ENCODE measurements around the gene ING3. TPM values are rescaled to one million over a fixed set of nuclear protein-coding genes. Genes with fewer than 3 reads are reported as not detected.

ING3 gene
- polyA plus RNA-seq, 1 experiment: 4.4 TPM

GRCh38 chr7:120926943-120927346, 23.6 kb upstream of the ING3 start:
- ChIA-PET POLR2A (no interaction called here), CTCF (interaction anchor here (0.7 kb wide), 1 partner anchor 16 kb away, joined by 3 read pairs; no protein-coding TSS in a partner anchor)
- H3K27me3 ChIP-seq (ENCODE audit: control insufficient read depth, insufficient read depth, low read length): no peaks in the 10 kb centered on the region
- TF ChIP-seq, protein P1, sequence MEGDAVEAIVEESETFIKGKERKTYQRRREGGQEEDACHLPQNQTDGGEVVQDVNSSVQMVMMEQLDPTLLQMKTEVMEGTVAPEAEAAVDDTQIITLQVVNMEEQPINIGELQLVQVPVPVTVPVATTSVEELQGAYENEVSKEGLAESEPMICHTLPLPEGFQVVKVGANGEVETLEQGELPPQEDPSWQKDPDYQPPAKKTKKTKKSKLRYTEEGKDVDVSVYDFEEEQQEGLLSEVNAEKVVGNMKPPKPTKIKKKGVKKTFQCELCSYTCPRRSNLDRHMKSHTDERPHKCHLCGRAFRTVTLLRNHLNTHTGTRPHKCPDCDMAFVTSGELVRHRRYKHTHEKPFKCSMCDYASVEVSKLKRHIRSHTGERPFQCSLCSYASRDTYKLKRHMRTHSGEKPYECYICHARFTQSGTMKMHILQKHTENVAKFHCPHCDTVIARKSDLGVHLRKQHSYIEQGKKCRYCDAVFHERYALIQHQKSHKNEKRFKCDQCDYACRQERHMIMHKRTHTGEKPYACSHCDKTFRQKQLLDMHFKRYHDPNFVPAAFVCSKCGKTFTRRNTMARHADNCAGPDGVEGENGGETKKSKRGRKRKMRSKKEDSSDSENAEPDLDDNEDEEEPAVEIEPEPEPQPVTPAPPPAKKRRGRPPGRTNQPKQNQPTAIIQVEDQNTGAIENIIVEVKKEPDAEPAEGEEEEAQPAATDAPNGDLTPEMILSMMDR (IDR thresholded peaks at IDR 0.05; ENCODE audit: insufficient read depth, low read depth, low read length): no peak
- H3K4me3 ChIP-seq (ENCODE audit: low read depth, low read length): no peak overlapping the region
- DNase-seq (ENCODE audit: low read depth): no peak
- H3K36me3 ChIP-seq (ENCODE audit: control insufficient read depth, insufficient read depth, low read length): no peaks in the 10 kb centered on the region

DNA sequence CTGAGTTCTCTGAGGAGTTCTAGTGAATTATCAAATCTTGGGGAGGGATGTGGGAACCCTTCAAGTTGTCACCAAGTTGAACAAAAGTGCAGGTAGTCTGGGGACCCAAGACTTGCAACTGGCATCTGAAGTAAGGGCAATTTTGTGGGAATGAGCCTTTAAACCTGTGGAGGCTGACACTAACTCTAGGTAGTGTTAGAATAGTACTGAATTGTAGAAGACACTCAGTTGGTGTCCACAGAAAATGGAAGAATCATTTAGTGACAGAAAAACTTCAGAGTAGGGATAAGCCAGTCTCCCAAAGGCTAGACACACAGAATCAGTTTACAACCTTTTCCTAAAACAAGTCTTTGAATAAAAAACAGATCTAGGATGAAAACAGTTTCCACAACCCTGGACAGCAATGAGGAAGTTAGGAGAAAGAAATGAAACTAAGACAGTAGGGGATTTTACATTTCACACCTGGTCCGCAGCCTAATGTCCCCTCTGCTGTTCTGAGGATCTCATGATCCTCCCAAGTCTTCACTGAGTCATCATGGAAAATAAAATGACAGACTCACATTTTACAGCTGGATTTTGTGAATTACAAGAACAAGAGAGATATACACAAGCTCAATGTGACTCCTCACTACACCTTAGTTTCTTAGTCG, 23.0 kb upstream of the ING3 start:
- Histone ChIP-seq H3K4me3 (ENCODE audit: low read depth, low read length) (no peak overlapping the region), H3K27me3 (ENCODE audit: control insufficient read depth, insufficient read depth, low read length) (no peaks in the 10 kb centered on the region), H3K36me3 (ENCODE audit: control insufficient read depth, insufficient read depth, low read length) (no peaks in the 10 kb centered on the region)
- TF ChIP-seq, protein P1 (IDR thresholded peaks at IDR 0.05; ENCODE audit: insufficient read depth, low read depth, low read length): no peak
- DNase-seq (ENCODE audit: low read depth): no peak
- CTCF ChIA-PET: no interaction called here
- POLR2A ChIA-PET: no interaction called here

DNA sequence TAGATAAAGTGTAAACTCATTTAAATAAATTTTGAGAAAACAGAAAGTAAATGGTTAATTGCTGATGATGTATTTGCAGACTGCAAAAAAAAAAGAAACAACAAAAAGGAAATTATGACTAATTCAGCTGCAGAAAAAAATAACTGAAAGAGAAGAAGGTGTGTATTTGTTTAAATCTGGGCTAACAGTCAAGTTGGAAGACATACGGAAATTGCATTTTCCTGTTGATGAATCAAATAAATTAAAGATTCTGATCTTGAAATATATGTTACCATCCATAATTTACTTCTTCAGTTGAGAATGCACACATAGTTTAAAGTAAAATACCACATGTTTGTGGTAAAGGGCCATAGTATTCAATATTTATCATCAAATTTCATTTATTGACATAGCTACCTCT, 19.3 kb upstream of the ING3 start:
- no peaks in the 10 kb centered on the region for H3K27me3 ChIP-seq (ENCODE audit: control insufficient read depth, insufficient read depth, low read length)
- ChIA-PET CTCF (no interaction called here), POLR2A (no interaction called here)
- no peak for DNase-seq (ENCODE audit: low read depth)
- TF ChIP-seq, protein P1 (IDR thresholded peaks at IDR 0.05; ENCODE audit: insufficient read depth, low read depth, low read length): no peak
- H3K4me3 ChIP-seq (ENCODE audit: low read depth, low read length): no peak overlapping the region
- H3K36me3 ChIP-seq (ENCODE audit: control insufficient read depth, insufficient read depth, low read length): no peaks in the 10 kb centered on the region

DNA sequence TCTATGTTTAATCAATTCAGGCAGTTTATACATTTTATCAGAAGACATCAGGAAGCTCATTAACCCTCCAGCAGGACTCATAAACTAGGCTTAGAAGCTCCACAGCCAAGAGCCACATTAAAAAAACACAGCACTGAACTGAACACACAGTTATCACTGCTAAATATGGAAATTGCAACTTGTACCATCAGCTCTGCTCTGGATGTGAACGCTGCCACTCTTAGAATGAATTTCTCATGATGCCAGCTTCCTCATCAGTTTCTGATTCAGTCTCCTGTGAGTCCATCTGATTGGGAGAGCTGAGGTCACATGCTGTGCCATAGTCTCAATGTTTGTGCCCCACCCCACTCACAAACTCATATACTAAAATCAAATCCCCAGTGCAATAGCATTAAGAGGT, 17.1 kb upstream of the ING3 start:
- no peaks in the 10 kb centered on the region for H3K36me3 ChIP-seq (ENCODE audit: control insufficient read depth, insufficient read depth, low read length)
- no peaks in the 10 kb centered on the region; the same call in 1 of the 2 replicates for H3K27me3 ChIP-seq (ENCODE audit: control insufficient read depth, insufficient read depth, low read length)
- no peak overlapping the region for H3K4me3 ChIP-seq (ENCODE audit: low read depth, low read length)
- ChIA-PET POLR2A (interaction anchor here (0.6 kb wide), 1 partner anchor 17 kb away, joined by 7 read pairs; the partner anchor contains the start of gene ING3), CTCF (no interaction called here)
- TF ChIP-seq, protein P1 (IDR thresholded peaks at IDR 0.05; ENCODE audit: insufficient read depth, low read depth, low read length): no peak
- no peak for DNase-seq (ENCODE audit: low read depth)

DNA sequence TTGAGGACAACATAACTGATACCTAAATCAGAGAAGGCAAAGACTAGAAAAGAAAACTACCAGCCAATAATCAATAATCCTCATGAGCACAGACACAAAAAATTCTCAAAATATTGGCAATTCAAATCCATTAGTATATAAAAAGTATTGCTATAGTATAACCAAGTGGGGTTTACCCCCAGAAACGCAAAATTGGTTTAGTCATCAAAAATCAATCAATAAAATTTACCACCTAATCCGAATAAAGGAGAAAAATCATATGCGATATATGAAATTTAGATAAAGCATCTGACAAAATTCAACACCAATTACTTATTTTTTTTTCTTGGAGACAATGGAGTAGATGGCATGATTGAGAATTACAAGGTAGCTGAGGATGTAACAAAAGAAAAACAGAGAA, 11.2 kb upstream of the ING3 start:
- no peak for DNase-seq (ENCODE audit: low read depth)
- H3K27me3 ChIP-seq (ENCODE audit: control insufficient read depth, insufficient read depth, low read length): no peaks in the 10 kb centered on the region; the same call in 1 of the 2 replicates
- no peaks in the 10 kb centered on the region for H3K36me3 ChIP-seq (ENCODE audit: control insufficient read depth, insufficient read depth, low read length)
- H3K4me3 ChIP-seq (ENCODE audit: low read depth, low read length): no peak overlapping the region
- TF ChIP-seq, protein P1 (IDR thresholded peaks at IDR 0.05; ENCODE audit: insufficient read depth, low read depth, low read length): no peak
- ChIA-PET POLR2A (interaction anchor here (0.6 kb wide), 1 partner anchor 11 kb away, joined by 8 read pairs; the partner anchor contains the start of gene ING3), CTCF (no interaction called here)
